Measurements from ENCODE around the gene SULT4A1. TPM values are rescaled to one million over a fixed set of nuclear protein-coding genes. Genes with fewer than 3 reads are reported as not detected.

SULT4A1 gene
- total RNA-seq, 2 experiments from 2014 or later, result not detected

DNA sequence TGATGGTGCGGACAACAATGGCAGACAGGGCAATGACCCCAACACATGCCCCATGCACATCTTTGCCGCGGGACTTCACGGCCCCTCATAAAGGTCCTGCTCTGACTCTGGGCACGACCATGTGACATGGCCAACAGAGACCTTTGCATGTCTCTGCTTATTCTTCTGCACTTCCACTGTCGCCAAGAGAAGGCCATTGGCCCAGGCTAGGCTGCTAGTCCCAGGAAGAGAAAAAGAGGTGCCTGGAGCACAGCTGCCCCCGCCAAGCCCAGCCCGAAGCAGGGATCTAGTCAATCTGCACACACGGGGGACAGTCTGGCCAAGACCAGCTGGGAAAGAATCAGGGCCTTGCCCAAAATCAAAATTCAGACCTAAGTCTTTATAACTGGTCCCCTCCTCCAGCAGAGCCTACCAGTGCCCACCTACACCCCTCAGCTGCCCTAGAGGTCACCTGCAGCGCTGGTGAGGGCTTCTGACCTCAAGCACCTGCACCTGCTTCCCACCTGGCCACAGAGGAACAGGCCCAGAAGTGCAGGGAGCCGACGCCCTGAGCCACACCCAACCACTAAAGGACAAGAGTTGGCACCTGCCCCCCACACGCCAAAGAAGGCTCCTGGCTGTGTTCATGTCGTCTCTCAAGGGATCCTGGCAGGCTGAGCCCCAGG, 8.1 kb downstream of the SULT4A1 start:
- H3K9me2 ChIP-seq (ENCODE audit: insufficient read depth, low read length), result no peaks in the 10 kb centered on the region
- H3K4me2 ChIP-seq (ENCODE audit: low read length), result no peak overlapping the region
- ChIA-PET POLR2A (no interaction called here), CTCF (ENCODE audit: unreplicated experiment) (no interaction called here)
- DNase-seq (ENCODE audit: low spot score), result no peak
- no peaks in the 10 kb centered on the region for H3K9me3 ChIP-seq (ENCODE audit: low read length)
- TF ChIP-seq, protein P1, sequence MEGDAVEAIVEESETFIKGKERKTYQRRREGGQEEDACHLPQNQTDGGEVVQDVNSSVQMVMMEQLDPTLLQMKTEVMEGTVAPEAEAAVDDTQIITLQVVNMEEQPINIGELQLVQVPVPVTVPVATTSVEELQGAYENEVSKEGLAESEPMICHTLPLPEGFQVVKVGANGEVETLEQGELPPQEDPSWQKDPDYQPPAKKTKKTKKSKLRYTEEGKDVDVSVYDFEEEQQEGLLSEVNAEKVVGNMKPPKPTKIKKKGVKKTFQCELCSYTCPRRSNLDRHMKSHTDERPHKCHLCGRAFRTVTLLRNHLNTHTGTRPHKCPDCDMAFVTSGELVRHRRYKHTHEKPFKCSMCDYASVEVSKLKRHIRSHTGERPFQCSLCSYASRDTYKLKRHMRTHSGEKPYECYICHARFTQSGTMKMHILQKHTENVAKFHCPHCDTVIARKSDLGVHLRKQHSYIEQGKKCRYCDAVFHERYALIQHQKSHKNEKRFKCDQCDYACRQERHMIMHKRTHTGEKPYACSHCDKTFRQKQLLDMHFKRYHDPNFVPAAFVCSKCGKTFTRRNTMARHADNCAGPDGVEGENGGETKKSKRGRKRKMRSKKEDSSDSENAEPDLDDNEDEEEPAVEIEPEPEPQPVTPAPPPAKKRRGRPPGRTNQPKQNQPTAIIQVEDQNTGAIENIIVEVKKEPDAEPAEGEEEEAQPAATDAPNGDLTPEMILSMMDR (conservative IDR thresholded peaks at IDR 0.05; ENCODE audit: low read length), result no peak
- TF ChIP-seq EZH2phosphoT487 (IDR thresholded peaks at IDR 0.05; ENCODE audit: borderline replicate concordance, low read depth, low read length), result no peak
- H3K79me2 ChIP-seq (ENCODE audit: insufficient read depth, low read depth, low read length), result no peaks in the 10 kb centered on the region
- no peak overlapping the region for H3K27ac ChIP-seq (ENCODE audit: low read depth, low read length, poor library complexity, severe bottlenecking)
- H3K4me3 ChIP-seq (ENCODE audit: low read depth, low read length, poor library complexity, severe bottlenecking), result no peak overlapping the region
- no peak overlapping the region for H2AFZ ChIP-seq (ENCODE audit: low read length)
- intact Hi-C loops (cut with micrococcal nuclease; ENCODE audit: unreplicated experiment), result no loop called here
- BruUV-seq (replicated peaks), result no TSS peak
- no peaks in the 10 kb centered on the region for H4K20me1 ChIP-seq (ENCODE audit: insufficient read depth, low read length)
- no peaks in the 10 kb centered on the region for H3K36me3 ChIP-seq (ENCODE audit: insufficient read depth, low read length)
- no peaks in the 10 kb centered on the region for H3K4me1 ChIP-seq (ENCODE audit: insufficient read depth, low read length, poor library complexity, severe bottlenecking)

DNA sequence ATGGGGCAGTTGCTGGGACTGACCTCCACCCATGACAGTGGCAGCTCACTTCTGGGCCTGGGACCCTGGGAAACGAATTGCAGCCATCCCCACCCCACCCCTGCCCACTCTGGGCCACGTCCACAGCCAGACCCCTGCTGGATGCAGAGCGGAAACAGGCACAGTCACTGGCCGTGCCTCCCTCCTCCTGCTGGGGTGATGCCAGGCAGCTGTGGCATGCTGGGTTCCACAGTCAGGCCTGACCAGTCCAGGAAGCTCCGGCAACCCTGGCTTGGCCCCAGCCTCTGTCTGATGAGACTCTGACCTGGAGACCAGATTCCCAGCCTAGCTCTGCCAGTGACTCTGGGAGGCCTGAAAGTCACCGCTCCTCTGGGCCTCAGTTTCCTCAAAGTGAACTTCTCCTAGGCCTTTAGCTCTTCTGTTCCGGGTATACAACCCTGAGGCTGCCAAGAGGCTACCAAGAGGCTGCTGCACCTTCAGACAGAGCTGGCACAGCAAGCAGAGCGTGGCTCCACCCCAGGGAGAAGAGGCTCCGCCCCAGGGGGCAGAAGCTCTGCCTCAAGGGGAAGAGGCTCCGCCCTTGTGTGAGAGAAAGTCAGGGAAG, 8.9 kb downstream of the SULT4A1 start:
- no peak overlapping the region for H3K4me3 ChIP-seq (ENCODE audit: low read depth, low read length, poor library complexity, severe bottlenecking)
- no peaks in the 10 kb centered on the region for H3K79me2 ChIP-seq (ENCODE audit: insufficient read depth, low read depth, low read length)
- BruUV-seq (replicated peaks), result no TSS peak
- H3K36me3 ChIP-seq (ENCODE audit: insufficient read depth, low read length), result no peaks in the 10 kb centered on the region
- H3K9me2 ChIP-seq (ENCODE audit: insufficient read depth, low read length), result no peaks in the 10 kb centered on the region
- H4K20me1 ChIP-seq (ENCODE audit: insufficient read depth, low read length), result no peaks in the 10 kb centered on the region
- intact Hi-C loops (cut with micrococcal nuclease; ENCODE audit: unreplicated experiment), result no loop called here
- no peaks in the 10 kb centered on the region for H3K4me1 ChIP-seq (ENCODE audit: insufficient read depth, low read length, poor library complexity, severe bottlenecking)
- no peak overlapping the region for H2AFZ ChIP-seq (ENCODE audit: low read length)
- no peak for TF ChIP-seq EZH2phosphoT487 (IDR thresholded peaks at IDR 0.05; ENCODE audit: borderline replicate concordance, low read depth, low read length)
- TF ChIP-seq, protein P1 (conservative IDR thresholded peaks at IDR 0.05; ENCODE audit: low read length), result no peak
- ChIA-PET POLR2A (no interaction called here), CTCF (ENCODE audit: unreplicated experiment) (no interaction called here)
- DNase-seq (ENCODE audit: low spot score), result no peak
- H3K27ac ChIP-seq (ENCODE audit: low read depth, low read length, poor library complexity, severe bottlenecking), result no peak overlapping the region
- H3K4me2 ChIP-seq (ENCODE audit: low read length), result no peak overlapping the region
- H3K9me3 ChIP-seq (ENCODE audit: low read length), result no peaks in the 10 kb centered on the region

DNA sequence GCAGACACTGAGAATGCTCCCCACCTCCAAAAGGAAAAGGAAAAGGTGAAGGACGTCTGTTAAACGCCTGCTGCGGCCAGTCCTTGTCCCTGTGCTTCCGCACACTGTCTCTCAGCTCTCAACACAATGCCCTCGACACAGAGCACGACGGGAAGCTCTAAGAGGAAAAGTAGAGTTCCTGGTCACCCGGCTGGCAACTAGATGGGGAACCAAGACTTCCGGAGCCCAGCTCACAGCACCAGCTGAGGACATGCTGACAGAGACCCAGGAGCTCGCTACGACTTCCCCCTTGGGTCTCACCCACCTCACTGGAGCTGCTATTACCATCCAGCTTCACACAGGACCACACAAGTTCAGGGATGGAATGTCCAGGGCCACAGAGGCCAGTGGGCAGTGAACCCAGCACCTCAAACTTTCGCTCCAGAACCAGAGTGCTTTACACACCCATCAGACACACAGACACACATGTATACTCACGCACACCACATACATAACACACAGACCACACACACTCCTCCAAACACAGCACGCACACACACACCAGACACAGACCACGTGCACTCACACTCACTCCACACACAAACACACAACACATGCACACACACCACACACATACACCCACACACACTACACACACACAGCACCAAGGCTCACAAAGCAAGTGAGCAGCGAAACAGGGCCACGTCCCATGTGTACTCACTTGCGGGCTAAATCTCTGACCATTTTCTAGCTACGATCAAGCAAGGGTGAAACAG, 9.6 kb downstream of the SULT4A1 start:
- intact Hi-C loops (cut with micrococcal nuclease; ENCODE audit: unreplicated experiment), result no loop called here
- no peaks in the 10 kb centered on the region for H3K79me2 ChIP-seq (ENCODE audit: insufficient read depth, low read depth, low read length)
- no TSS peak for BruUV-seq (replicated peaks)

More for the DNA sequence above, 9.6 kb downstream of the SULT4A1 start:
- Histone ChIP-seq H3K9me3 (ENCODE audit: low read length) (no peaks in the 10 kb centered on the region), H3K4me1 (ENCODE audit: insufficient read depth, low read length, poor library complexity, severe bottlenecking) (no peaks in the 10 kb centered on the region), H2AFZ (ENCODE audit: low read length) (no peak overlapping the region), H4K20me1 (ENCODE audit: insufficient read depth, low read length) (no peaks in the 10 kb centered on the region), H3K4me3 (ENCODE audit: low read depth, low read length, poor library complexity, severe bottlenecking) (no peak overlapping the region), H3K9me2 (ENCODE audit: insufficient read depth, low read length) (no peaks in the 10 kb centered on the region), H3K36me3 (ENCODE audit: insufficient read depth, low read length) (no peaks in the 10 kb centered on the region), H3K4me2 (ENCODE audit: low read length) (no peak overlapping the region), H3K27ac (ENCODE audit: low read depth, low read length, poor library complexity, severe bottlenecking) (no peak overlapping the region)
- no peak for DNase-seq (ENCODE audit: low spot score)
- ChIA-PET POLR2A (no interaction called here), CTCF (ENCODE audit: unreplicated experiment) (no interaction called here)
- TF ChIP-seq, protein P1 (conservative IDR thresholded peaks at IDR 0.05; ENCODE audit: low read length), result no peak
- TF ChIP-seq EZH2phosphoT487 (IDR thresholded peaks at IDR 0.05; ENCODE audit: borderline replicate concordance, low read depth, low read length), result no peak
